Measurements from ENCODE around the gene NTRK3. TPM values are rescaled to one million over a fixed set of nuclear protein-coding genes. Genes with fewer than 3 reads are reported as not detected.

Gene NTRK3
- total and polyA plus RNA-seq, 3 donors from 2014 or later: 10.7 to 40.6 (median 24.6) TPM

DNA sequence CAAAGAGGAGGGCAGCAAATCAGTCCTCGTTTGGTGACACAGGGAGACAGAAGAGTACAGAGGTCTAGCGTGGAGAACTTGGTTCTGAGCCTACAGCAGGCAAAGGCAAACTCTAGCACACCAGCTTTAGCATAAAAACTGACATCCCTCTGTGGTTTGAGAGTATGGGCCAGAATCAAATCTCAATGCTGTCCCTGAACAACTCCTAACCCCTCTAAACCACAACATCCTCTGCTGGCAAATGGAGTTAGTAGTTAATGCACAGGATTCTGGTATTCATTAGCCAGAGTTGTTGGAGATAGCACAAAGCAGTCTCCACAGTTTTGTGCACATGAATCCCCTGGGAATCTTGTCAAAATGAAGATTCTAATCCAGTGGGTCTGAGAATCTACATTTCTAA, 315.8 kb downstream of the NTRK3 start:
- TF ChIP-seq POLR2A (IDR thresholded peaks at IDR 0.05) (no peak), CTCF (IDR thresholded peaks at IDR 0.05) (no peak)
- H3K4me3 ChIP-seq: no peak overlapping the region
- no peak overlapping the region for H3K27ac ChIP-seq
- intact Hi-C loops (cut with DNase I; ENCODE audit: low total_unique reads): no loop called here
- no peak for DNase-seq
- no peaks in the 10 kb centered on the region for H3K4me1 ChIP-seq
- no peaks in the 10 kb centered on the region for H3K36me3 ChIP-seq (ENCODE audit: low read depth, missing control alignments)
- WGBS, 2 donors: 67 to 85% methylated on average over 2 of the region's 2 CpGs
- H3K9me3 ChIP-seq: no peaks in the 10 kb centered on the region
- H3K27me3 ChIP-seq: no peaks in the 10 kb centered on the region

GRCh38 chr15:87939848-87940457, 316.6 kb downstream of the NTRK3 start:
- intact Hi-C loops (cut with DNase I; ENCODE audit: low total_unique reads): no loop called here
- DNase-seq: no peak
- 32 to 55% methylated on average over 2 of the region's 2 CpGs for WGBS, 2 donors

GRCh38 chr15:87938031-87938430, 318.5 kb downstream of the NTRK3 start:
- intact Hi-C loops (cut with DNase I; ENCODE audit: low total_unique reads): no loop called here
- no peaks in the 10 kb centered on the region for H3K4me1 ChIP-seq
- no peaks in the 10 kb centered on the region for H3K9me3 ChIP-seq
- WGBS, 2 donors: 68 to 97% methylated on average over 1 of the region's 1 CpG
- no peak overlapping the region for H3K4me3 ChIP-seq
- H3K27ac ChIP-seq: no peak overlapping the region
- no peak for TF ChIP-seq POLR2A (IDR thresholded peaks at IDR 0.05)
- TF ChIP-seq CTCF (IDR thresholded peaks at IDR 0.05): no peak
- no peaks in the 10 kb centered on the region for H3K36me3 ChIP-seq (ENCODE audit: low read depth, missing control alignments)
- H3K27me3 ChIP-seq: no peaks in the 10 kb centered on the region
- DNase-seq: no peak

More at GRCh38 chr15:87939848-87940457, 316.6 kb downstream of the NTRK3 start:
- Histone ChIP-seq H3K36me3 (ENCODE audit: low read depth, missing control alignments) (no peaks in the 10 kb centered on the region), H3K27ac (no peak overlapping the region), H3K4me1 (no peaks in the 10 kb centered on the region), H3K4me3 (no peak overlapping the region), H3K27me3 (no peaks in the 10 kb centered on the region), H3K9me3 (no peaks in the 10 kb centered on the region)
- TF ChIP-seq POLR2A (IDR thresholded peaks at IDR 0.05) (no peak), CTCF (IDR thresholded peaks at IDR 0.05) (no peak)

DNA sequence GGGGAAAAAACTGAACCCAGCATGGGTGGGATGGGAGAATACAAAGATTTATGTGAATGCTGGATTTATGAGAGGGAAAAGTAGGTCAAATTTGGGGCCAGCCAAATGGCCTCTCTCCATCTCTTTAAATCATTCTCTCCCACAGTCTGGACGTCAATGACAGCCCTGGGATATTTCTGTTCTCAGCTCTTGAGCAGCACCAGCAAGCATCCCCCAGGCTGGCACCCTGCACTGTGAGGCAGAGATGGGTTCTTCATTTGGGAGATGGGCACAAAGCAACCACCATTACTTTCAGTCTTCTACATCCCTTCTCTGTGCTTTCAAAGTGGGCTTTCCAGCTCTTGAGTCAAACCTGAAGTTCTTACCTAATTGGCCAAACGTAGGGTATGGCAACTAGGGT, 321.0 kb downstream of the NTRK3 start:
- Histone ChIP-seq H3K9me3 (no peaks in the 10 kb centered on the region), H3K27ac (no peak overlapping the region), H3K36me3 (ENCODE audit: low read depth, missing control alignments) (no peaks in the 10 kb centered on the region), H3K4me3 (no peak overlapping the region), H3K4me1 (no peaks in the 10 kb centered on the region), H3K27me3 (no peaks in the 10 kb centered on the region)
- intact Hi-C loops (cut with DNase I; ENCODE audit: low total_unique reads): no loop called here
- DNase-seq: no peak
- TF ChIP-seq CTCF (IDR thresholded peaks at IDR 0.05): no peak
- TF ChIP-seq POLR2A (IDR thresholded peaks at IDR 0.05): no peak
- WGBS, 2 donors: 66 to 67% methylated on average over 2 of the region's 2 CpGs

- WGBS, 2 donors: 93% methylated on average over 2 of the region's 2 CpGs
- H3K27me3 ChIP-seq: no peaks in the 10 kb centered on the region
- TF ChIP-seq POLR2A (IDR thresholded peaks at IDR 0.05): no peak
- TF ChIP-seq CTCF (IDR thresholded peaks at IDR 0.05): no peak
- intact Hi-C loops (cut with DNase I; ENCODE audit: low total_unique reads): no loop called here
- H3K4me3 ChIP-seq: no peak overlapping the region
- H3K4me1 ChIP-seq: no peaks in the 10 kb centered on the region
- no peak overlapping the region for H3K27ac ChIP-seq
- DNase-seq: no peak
- H3K9me3 ChIP-seq: no peaks in the 10 kb centered on the region
- H3K36me3 ChIP-seq (ENCODE audit: low read depth, missing control alignments): no peaks in the 10 kb centered on the region
Observed at GRCh38 chr15:87931584-87931983, 325.0 kb downstream of the NTRK3 start.

Measured in testis (tissue), 3 donors.